UCSD-AML1 (cell line): ENCODE results near the gene KRTAP3-3.

Experiments used
- DNase-seq: peaks from one replicate; lab custom pipeline; 2025; ENCODE audit not compliant: unreplicated experiment; lab: John Stamatoyannopoulos, UW

KRTAP3-3 gene

GRCh38 chr17:40961591-40961990, 32.4 kb downstream of the KRTAP3-3 start:
- no peak for DNase-seq

- no peak for DNase-seq
Observed at GRCh38 chr17:40960144-40960543, 33.8 kb downstream of the KRTAP3-3 start.

GRCh38 chr17:40958086-40958953, 35.6 kb downstream of the KRTAP3-3 start:
- no peak for DNase-seq

- no peak for DNase-seq
Observed at GRCh38 chr17:40956401-40957254, 37.3 kb downstream of the KRTAP3-3 start.

- no peak for DNase-seq
Observed at GRCh38 chr17:40953881-40954280, 40.1 kb downstream of the KRTAP3-3 start.

GRCh38 chr17:40952661-40953060, 41.3 kb downstream of the KRTAP3-3 start:
- DNase-seq = no peak

- no peak for DNase-seq
Observed at GRCh38 chr17:40952154-40952553, 41.8 kb downstream of the KRTAP3-3 start.

- DNase-seq = no peak
Observed at GRCh38 chr17:40951011-40951622, 42.8 kb downstream of the KRTAP3-3 start.

GRCh38 chr17:40950176-40950575, 43.8 kb downstream of the KRTAP3-3 start:
- DNase-seq = no peak

- no peak for DNase-seq
Observed at GRCh38 chr17:40949418-40949817, 44.5 kb downstream of the KRTAP3-3 start.

- DNase-seq = no peak
Observed at GRCh38 chr17:40947929-40948328, 46.0 kb downstream of the KRTAP3-3 start.

- no peak for DNase-seq
Observed at GRCh38 chr17:40945414-40945813, 48.5 kb downstream of the KRTAP3-3 start.

- DNase-seq = no peak
Observed at GRCh38 chr17:40944531-40944930, 49.4 kb downstream of the KRTAP3-3 start.
